Esophagus squamous epithelium (tissue), 5 donors: ENCODE measurements around the gene CECR2. TPM values are rescaled to one million over a fixed set of nuclear protein-coding genes. Genes with fewer than 3 reads are reported as not detected.
A peak's percentile ranks its signal among the peaks of the same experiment; 100 is the strongest.

Source experiments
- DNase-seq: peaks from one replicate; lab custom pipeline; 2025; lab: John Stamatoyannopoulos, UW
- H3K27ac ChIP-seq, 4 donors: fragments of 200-600 bp; sonication (generic); one replicate each; pipeline ENCODE4 v1.5.1; 2016 to 2019; ENCODE audit warnings: mild to moderate bottlenecking in 1 of 4
- H3K27me3 ChIP-seq, 4 donors: fragments of 200-600 bp; sonication (generic); 1 replicate in 3 of 4; 2 replicates in 1 of 4; pipeline versions ENCODE4 v1.5.1 to v1.6.0; 2017 to 2021; ENCODE audit warnings: antibody characterized with exemption in 1 of 4
- H3K36me3 ChIP-seq, 3 donors: fragments of 200-600 bp; sonication (generic); one replicate each; pipeline ENCODE4 v1.5.1; 2016 to 2019
- H3K4me1 ChIP-seq, 3 donors: fragments of 200-600 bp; sonication (generic); one replicate each; pipeline ENCODE4 v1.5.1; 2017 to 2019
- H3K4me3 ChIP-seq, 4 donors: fragments of 200-600 bp; sonication (generic); 1 replicate in 3 of 4; 2 replicates in 1 of 4; pipeline ENCODE4 v1.5.1; 2016 to 2019; ENCODE audit warnings: mild to moderate bottlenecking in 2 of 4, moderate library complexity in 1 of 4
- H3K9me3 ChIP-seq, 3 donors: fragments of 200-600 bp; sonication (generic); one replicate each; pipeline ENCODE4 v1.5.1; 2016 to 2019
- CTCF ChIP-seq, 6 experiments: fragments of 450-650 bp in 4 of 6; fragments of 200-600 bp in 2 of 6; sonication (generic) in 2 of 6; IDR thresholded peaks; one replicate each; pipeline ENCODE4 v1.5.1; 2016 to 2019; ENCODE audit warnings: antibody characterized with exemption in 6 of 6, mild to moderate bottlenecking in 4 of 6, moderate library complexity in 4 of 6
- POLR2A ChIP-seq, 4 donors: fragments of 450-650 bp; IDR thresholded peaks; one replicate each; pipeline ENCODE4 v1.6.1; 2017; ENCODE audit warnings: antibody characterized with exemption in 4 of 4, mild to moderate bottlenecking in 4 of 4, moderate library complexity in 3 of 4
- WGBS, 2 donors: methylation state at CpG; one replicate each; pipeline ENCODE4 v1.1.5; 2018; 5-methylcytosine and 5-hydroxymethylcytosine counted together
- intact Hi-C: fragments of 100-400 bp; cut with DNase I; formaldehyde crosslinking; loops from one replicate; pipeline ENCODE4 v1.15.0; 2022
- total RNA-seq, 4 donors: library from RNA; depleted of rRNA; stranded (reverse); fragments of >200 nt; gene quantifications; one replicate each; pipeline ENCODE4 v1.1.0, GENCODE V29; 2016
- donor health status: DM: yes; HTN: yes; CAD: no.

The CECR2 gene
- total RNA-seq, 4 donors from 2014 or later, result 0.13 to 0.57 (median 0.26) TPM

- H3K27ac ChIP-seq, result no peak overlapping the region
- TF ChIP-seq CTCF (IDR thresholded peaks at IDR 0.05) (no peak), POLR2A (IDR thresholded peaks at IDR 0.05) (no peak)
- peaks cover 0 to 40% (median 10%) of the 10 kb centered on the region in 3 donors for H3K4me1 ChIP-seq
- DNase-seq, result no peak
- peaks cover 0 to 72% (median 0%) of the 10 kb centered on the region in 4 donors for H3K27me3 ChIP-seq
- WGBS, 2 donors, result 94 to 97% methylated on average over 5 of the region's 5 CpGs
- no peaks in the 10 kb centered on the region for H3K9me3 ChIP-seq
- H3K4me3 ChIP-seq, result no peak overlapping the region
- intact Hi-C loops, result loop anchor here (10.0 kb wide), 1 partner anchor 50 kb away; the partner anchor contains the start of gene ATP6V1E1
- H3K36me3 ChIP-seq, result no peaks in the 10 kb centered on the region
Measured at GRCh38 chr22:17575151-17575550, 205.9 kb downstream of the CECR2 start.

- intact Hi-C loops, result loop anchor here (10.0 kb wide), 1 partner anchor 49 kb away; the partner anchor contains the start of gene ATP6V1E1
- no peak for DNase-seq
- H3K27me3 ChIP-seq, result peaks cover 0 to 72% (median 0%) of the 10 kb centered on the region in 4 donors
- 70 to 88% methylated on average over 3 of the region's 4 CpGs for WGBS, 2 donors
- no peaks in the 10 kb centered on the region for H3K36me3 ChIP-seq
- H3K4me1 ChIP-seq, result peaks cover 0 to 35% (median 8%) of the 10 kb centered on the region in 3 donors
- TF ChIP-seq CTCF (IDR thresholded peaks at IDR 0.05), result no peak
- no peak for TF ChIP-seq POLR2A (IDR thresholded peaks at IDR 0.05)
- no peak overlapping the region for H3K4me3 ChIP-seq
- peak overlapping the region in 1 of 4 donors; percentile 33 for H3K27ac ChIP-seq
- no peaks in the 10 kb centered on the region for H3K9me3 ChIP-seq
Measured at GRCh38 chr22:17575681-17576080, 206.4 kb downstream of the CECR2 start.

GRCh38 chr22:17576470-17576869 lies 207.2 kb downstream of the CECR2 start:
- peaks cover 0 to 72% (median 0%) of the 10 kb centered on the region in 4 donors for H3K27me3 ChIP-seq
- H3K4me3 ChIP-seq, result no peak overlapping the region
- H3K4me1 ChIP-seq, result peaks cover 0 to 27% (median 5%) of the 10 kb centered on the region in 3 donors
- H3K27ac ChIP-seq, result peak overlapping the region in 2 of 4 donors; percentile 29 to 46
- no peaks in the 10 kb centered on the region for H3K36me3 ChIP-seq
- intact Hi-C loops, result loop anchor here (10.0 kb wide), 1 partner anchor 48 kb away; the partner anchor contains the start of gene ATP6V1E1
- no peak for DNase-seq
- no peak for TF ChIP-seq POLR2A (IDR thresholded peaks at IDR 0.05)
- TF ChIP-seq CTCF (IDR thresholded peaks at IDR 0.05), result peak in 1 of 6 experiments; percentile 11
- 21 to 58% methylated on average over 5 to 6 of the region's 6 CpGs for WGBS, 2 donors
- H3K9me3 ChIP-seq, result no peaks in the 10 kb centered on the region

- Histone ChIP-seq H3K4me1 (peaks cover 0 to 18% (median 0%) of the 10 kb centered on the region in 3 donors), H3K4me3 (no peak overlapping the region), H3K27me3 (peaks cover 0 to 68% (median 0%) of the 10 kb centered on the region in 4 donors), H3K9me3 (no peaks in the 10 kb centered on the region), H3K36me3 (no peaks in the 10 kb centered on the region), H3K27ac (peak overlapping the region in 3 of 4 donors; percentile 34 to 50 (median 39))
- TF ChIP-seq CTCF (IDR thresholded peaks at IDR 0.05), result no peak
- TF ChIP-seq POLR2A (IDR thresholded peaks at IDR 0.05), result no peak
- intact Hi-C loops, result loop anchor here (10.0 kb wide), 1 partner anchor 47 kb away; the partner anchor contains the start of gene ATP6V1E1
- 73 to 74% methylated on average over 8 to 11 of the region's 11 CpGs for WGBS, 2 donors
- DNase-seq, result no peak
Measured at GRCh38 chr22:17578136-17578754, 209.0 kb downstream of the CECR2 start.

DNA sequence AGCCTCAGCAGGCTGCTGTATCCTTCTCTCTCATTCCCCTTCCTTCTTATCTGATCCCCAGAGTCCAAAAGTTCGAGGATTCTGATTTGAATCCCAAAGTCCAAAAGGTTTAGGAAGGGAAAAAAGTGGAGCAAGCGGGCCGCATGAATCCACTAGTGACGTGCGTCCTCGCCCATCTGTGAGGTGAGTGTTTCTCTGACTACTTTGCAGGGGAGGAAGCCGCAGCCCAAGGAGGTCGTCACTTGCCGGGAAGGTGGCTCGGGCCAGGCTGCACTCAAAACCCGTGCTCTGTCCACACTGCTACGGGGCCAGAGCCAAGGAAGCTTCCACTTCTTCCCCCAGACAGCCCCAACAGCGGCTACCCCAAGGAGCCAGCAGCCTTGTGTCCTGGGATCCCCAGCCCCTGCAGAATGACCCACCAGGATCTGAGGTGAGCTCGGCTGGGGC lies 210.3 kb downstream of the CECR2 start:
- Histone ChIP-seq H3K9me3 (no peaks in the 10 kb centered on the region), H3K27me3 (peaks cover 0 to 55% (median 0%) of the 10 kb centered on the region in 4 donors), H3K4me1 (peaks cover 0 to 18% (median 0%) of the 10 kb centered on the region in 3 donors), H3K36me3 (no peaks in the 10 kb centered on the region), H3K27ac (no peak overlapping the region), H3K4me3 (no peak overlapping the region)
- WGBS, 2 donors, result 75 to 93% methylated on average over 1 to 5 of the region's 14 CpGs
- DNase-seq, result no peak
- TF ChIP-seq POLR2A (IDR thresholded peaks at IDR 0.05) (no peak), CTCF (IDR thresholded peaks at IDR 0.05) (no peak)
- intact Hi-C loops, result loop anchor here (10.0 kb wide), 1 partner anchor 45 kb away; the partner anchor contains the start of gene ATP6V1E1
